HL-60/S4 treated with retinoic acid at 250 ng/mL for 4 days and 3 days (cell line): ENCODE data around the gene CHCHD6.

Source experiments
- in situ Hi-C: fragments of 300-500 bp; cut with MboI; formaldehyde crosslinking; loops from 2 replicates; pipeline ENCODE4 v1.7.0; 2022; ENCODE audit warnings: low sequenced_read_pairs

Gene CHCHD6

GRCh38 chr3:126955004-126955790 is 251.2 kb downstream of the CHCHD6 start:
- in situ Hi-C loops = no loop called here

- in situ Hi-C loops = no loop called here
These were observed 252.3 kb downstream of the CHCHD6 start for GRCh38 chr3:126956361-126956760.

- in situ Hi-C loops = no loop called here
These were observed 253.0 kb downstream of the CHCHD6 start for GRCh38 chr3:126956866-126957650.

- in situ Hi-C loops = no loop called here
These were observed 254.0 kb downstream of the CHCHD6 start for GRCh38 chr3:126957776-126958637.

GRCh38 chr3:126958638-126959085 is 254.6 kb downstream of the CHCHD6 start:
- in situ Hi-C loops = no loop called here

GRCh38 chr3:126959136-126959920 is 255.3 kb downstream of the CHCHD6 start:
- in situ Hi-C loops = no loop called here

- in situ Hi-C loops = no loop called here
These were observed 256.0 kb downstream of the CHCHD6 start for GRCh38 chr3:126959921-126960603.

- in situ Hi-C loops = no loop called here
These were observed 256.6 kb downstream of the CHCHD6 start for GRCh38 chr3:126960604-126960995.

- in situ Hi-C loops = no loop called here
These were observed 257.3 kb downstream of the CHCHD6 start for GRCh38 chr3:126961191-126961790.

- in situ Hi-C loops = no loop called here
These were observed 257.9 kb downstream of the CHCHD6 start for GRCh38 chr3:126961791-126962461.

- in situ Hi-C loops = no loop called here
These were observed 258.7 kb downstream of the CHCHD6 start for GRCh38 chr3:126962756-126963155.

GRCh38 chr3:126963261-126964190 is 259.5 kb downstream of the CHCHD6 start:
- in situ Hi-C loops = no loop called here

- in situ Hi-C loops = no loop called here
These were observed 260.2 kb downstream of the CHCHD6 start for GRCh38 chr3:126964261-126964660.

- in situ Hi-C loops = no loop called here
These were observed 260.9 kb downstream of the CHCHD6 start for GRCh38 chr3:126964950-126965349.

GRCh38 chr3:126965526-126966080 is 261.6 kb downstream of the CHCHD6 start:
- in situ Hi-C loops = no loop called here

- in situ Hi-C loops = no loop called here
These were observed 263.3 kb downstream of the CHCHD6 start for GRCh38 chr3:126967386-126967785.
